HK-2 (cell line): ENCODE results near the gene CBARP.

Source experiments
- DNase-seq: peaks from one replicate; pipeline ENCODE4 v3.0.0-alpha.2; 2018; ENCODE audit not compliant: unreplicated experiment

CBARP gene

DNA sequence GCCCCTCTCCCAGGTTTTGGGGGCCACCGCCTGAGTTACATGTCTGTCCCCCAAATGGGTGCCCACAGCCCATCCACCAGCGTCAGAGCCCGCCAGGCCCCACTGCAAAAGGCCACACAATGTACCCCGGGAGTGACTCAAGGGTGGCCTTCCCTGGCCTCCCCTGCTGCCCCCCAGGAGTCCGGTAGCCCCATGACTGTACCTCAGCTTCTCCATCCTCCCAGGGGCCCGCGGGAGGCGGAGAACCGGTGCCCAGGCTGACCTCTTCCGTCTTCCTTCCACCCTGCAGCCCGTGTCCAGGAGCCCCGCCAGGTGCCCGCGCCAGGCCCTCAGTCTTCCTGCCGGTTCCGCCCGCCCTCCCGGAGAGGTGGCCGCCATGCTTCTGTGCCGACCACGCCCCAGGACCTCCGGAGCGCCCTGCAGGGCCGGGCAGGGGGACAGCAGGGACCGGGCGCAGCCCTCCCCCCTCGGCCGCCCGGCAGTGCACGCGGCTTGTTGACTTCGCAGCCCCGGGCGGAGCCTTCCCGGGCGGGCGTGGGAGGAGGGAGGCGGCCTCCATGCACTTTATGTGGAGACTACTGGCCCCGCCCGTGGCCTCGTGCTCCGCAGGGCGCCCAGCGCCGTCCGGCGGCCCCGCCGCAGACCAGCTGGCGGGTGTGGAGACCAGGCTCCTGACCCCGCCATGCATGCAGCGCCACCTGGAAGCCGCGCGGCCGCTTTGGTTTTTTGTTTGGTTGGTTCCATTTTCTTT, 10.3 kb downstream of the CBARP start:
- no peak for DNase-seq

GRCh38 chr19:1226522-1227303, 11.1 kb downstream of the CBARP start:
- DNase-seq, result no peak

DNA sequence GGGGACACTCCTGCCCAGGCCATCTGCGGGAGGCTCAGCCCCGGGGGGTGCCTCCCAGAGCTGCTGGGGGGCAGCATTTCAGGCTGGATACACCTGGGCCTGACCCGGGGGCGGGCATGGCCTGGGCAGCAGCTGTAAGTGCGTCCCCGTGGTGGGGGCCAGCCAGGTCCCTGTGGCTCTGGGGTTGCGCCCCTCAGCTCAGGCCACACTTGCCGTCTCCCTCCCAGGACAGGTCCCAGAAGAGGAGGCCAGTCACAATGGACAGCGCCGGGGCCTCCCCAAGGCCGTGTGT, 11.6 kb downstream of the CBARP start:
- DNase-seq, result no peak

GRCh38 chr19:1225440-1226226, 12.2 kb downstream of the CBARP start:
- no peak for DNase-seq

DNA sequence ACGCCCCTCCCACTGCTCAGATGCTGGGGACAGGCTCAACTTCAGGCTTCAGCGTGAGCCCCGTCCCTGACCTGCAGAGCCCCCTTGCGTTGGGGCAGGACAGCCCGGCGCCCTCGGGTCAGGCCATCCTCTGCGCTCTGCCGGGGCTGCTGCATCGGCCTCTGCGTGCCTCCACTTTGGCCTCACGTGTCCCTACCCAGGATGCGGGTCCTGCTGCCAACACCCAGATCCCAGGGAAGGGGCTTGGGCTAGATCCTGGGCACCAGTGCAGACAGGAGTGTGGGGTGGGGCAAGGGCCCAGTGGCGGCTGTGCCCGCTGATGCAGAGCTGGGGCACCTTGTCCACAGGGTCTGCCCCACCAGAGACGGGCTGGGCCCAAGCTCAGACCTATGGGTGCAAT, 13.0 kb downstream of the CBARP start:
- no peak for DNase-seq

- no peak for DNase-seq
These were observed 13.6 kb downstream of the CBARP start for GRCh38 chr19:1224047-1224825.

DNA sequence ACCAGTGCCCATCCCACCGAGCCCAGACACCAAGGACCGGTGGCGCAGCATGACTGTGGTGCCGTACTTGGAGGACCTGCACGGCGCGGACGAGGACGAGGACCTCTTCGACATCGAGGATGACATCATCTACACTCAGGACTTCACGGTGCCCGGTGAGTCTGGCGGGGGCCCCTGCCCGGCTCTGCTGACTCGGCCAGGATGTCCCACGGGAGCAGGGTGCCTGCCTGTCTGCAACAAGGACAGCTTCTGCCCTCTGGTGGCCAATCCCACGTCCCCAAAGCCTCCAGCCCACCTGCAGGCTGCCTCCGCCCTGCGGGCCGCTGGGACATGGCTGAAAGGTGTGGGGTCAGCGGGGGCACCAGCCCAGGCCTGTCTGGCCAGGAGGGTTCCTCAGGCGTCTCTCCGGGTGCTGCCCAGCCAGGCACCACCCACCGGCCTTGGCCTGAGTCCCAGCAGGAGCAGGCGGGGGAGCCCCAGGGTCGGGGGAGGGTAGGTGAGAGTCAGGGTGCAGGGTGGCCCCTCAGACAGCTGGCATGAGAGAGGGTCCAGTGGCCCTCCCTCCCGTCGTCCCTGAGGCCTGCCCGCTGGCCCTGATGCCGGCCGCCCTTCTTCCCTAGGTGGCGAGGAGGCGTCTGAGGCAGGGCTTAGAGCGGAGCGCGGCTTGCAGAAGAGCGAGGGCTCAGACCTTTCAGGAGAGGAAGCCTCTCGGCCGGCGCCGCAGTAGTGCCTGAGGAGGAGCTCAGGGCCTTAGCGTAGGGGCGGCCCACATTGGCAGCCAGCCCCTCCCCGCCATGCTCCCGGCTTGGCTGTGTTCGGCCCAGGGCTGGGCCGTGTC, 14.6 kb downstream of the CBARP start:
- peak; percentile 78 for DNase-seq

- DNase-seq, result no peak
These were observed 15.4 kb downstream of the CBARP start for GRCh38 chr19:1222394-1222793.

GRCh38 chr19:1221904-1222255, 15.9 kb downstream of the CBARP start:
- DNase-seq, result no peak

GRCh38 chr19:1220976-1221903, 16.6 kb downstream of the CBARP start:
- DNase-seq, result no peak

GRCh38 chr19:1220477-1220930, 17.3 kb downstream of the CBARP start:
- no peak for DNase-seq

GRCh38 chr19:1219786-1220476, 17.9 kb downstream of the CBARP start:
- DNase-seq, result no peak

DNA sequence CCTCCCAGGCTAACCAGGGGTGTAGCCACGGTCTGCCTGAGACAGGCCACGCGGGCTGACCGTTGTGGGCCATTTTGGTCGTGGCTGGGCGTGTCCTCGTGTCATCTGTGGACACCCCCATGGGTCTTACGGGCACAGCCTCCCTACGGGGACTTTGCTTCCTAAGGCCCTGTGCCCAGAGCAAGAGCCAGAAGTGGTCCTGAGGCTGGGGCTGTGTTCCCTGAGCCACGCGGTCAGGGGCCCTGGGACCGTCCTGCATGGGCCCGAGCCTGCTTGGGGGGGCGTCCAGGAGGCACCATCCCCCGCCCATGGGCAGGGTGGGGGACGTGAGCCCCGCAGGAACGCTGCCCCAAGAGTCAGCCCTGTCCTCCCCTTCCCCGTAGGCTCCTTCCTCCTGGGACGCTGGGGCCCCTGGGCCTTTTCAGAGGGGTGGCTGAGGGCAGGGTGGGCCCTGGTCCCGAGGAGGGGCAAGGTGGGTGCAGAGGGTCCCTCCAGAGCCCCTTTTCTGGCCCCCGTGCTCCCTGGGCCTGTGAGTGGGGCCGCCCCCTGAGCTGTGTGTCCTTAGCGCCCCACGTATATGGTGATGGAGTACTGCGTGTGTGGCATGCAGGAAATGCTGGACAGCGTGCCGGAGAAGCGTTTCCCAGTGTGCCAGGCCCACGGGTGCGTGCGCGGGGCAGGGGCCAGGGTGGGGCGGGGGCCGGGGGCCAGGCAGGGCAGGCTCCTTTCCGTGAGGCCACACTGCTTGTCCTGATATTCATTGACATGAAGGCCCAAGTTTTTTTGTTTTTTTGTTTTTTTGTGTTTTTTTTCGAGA, 18.8 kb downstream of the CBARP start:
- no peak for DNase-seq

DNA sequence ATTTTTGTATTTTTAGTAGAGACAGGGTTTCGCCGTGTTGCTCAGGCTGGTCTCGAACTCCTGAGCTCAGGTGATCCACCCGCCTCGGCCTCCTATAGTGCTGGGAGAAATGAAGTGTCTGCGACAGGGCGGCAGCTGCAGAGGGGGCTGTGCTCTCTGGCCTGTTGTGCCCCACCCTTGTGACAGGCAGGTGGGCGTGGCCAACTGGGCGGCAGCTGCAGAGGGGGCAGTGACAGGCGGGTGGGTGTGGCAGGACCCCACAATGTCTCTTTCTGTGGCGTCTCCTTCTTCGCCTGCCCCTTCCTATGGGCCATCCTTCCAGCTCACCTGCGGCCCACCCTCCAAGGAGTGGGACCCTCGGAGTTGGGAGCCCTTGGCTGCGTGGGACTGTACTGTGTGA, 20.4 kb downstream of the CBARP start:
- no peak for DNase-seq

GRCh38 chr19:1216756-1217155, 21.0 kb downstream of the CBARP start:
- no peak for DNase-seq

DNA sequence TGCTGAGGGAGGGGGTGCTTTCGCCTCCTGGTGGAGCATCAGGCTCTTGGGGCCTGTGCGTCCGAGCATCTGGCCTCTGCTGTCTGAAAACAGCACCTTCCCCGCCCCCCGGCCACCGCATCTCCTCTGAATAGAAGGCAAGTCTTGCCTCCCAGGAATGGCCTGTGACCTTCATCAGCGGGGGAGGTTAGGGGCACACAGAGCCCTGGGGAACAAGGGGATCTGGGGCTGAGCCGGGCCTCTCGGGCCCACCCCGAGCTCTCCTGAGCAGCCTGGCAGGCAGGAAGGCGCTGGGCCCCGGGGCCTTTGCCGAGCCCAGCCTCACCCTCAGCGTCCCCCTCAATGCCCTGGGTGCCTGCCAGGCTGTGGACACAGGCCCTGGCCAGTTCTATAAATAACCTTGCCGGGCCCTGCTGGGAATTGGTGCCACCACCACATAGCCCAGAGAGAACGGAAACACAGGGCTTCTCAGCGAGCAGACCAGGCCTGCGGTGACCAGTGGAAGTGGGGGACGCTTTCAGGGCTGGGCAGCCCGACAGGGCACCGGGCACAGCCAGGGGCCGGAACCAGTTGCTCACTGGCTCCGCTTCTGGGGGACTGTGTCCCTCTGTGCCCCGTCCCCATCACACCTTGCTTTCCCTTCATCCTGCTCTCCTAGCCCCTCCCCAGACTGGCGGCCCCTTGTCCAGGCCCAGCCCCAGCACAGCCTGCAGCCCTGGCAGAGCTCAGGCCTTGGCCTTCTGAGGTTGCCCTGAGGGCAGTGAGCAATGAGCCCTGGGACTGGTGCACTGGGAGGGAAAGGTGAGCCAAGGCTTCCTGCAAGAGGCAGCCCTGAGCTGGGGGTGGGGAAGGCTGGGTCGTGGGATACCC, 22.7 kb downstream of the CBARP start:
- DNase-seq, result no peak

- no peak for DNase-seq
These were observed 23.4 kb downstream of the CBARP start for GRCh38 chr19:1214299-1214861.
